GM12865 (cell line): Measurements from ENCODE around the gene STK17B.

Source experiments
- DNase-seq: peaks from one replicate; pipeline ENCODE4 v3.0.0; 2010; ENCODE audit warnings: low read depth
- H3K4me3 ChIP-seq: 2 replicates; pipeline ENCODE4 v1.5.1; 2011; ENCODE audit warnings: mild to moderate bottlenecking, low read depth, low read length, control low read depth
- CTCF ChIP-seq: IDR thresholded peaks from 2 replicates; pipeline ENCODE4 v1.5.1; 2011; ENCODE audit warnings: low read length, control low read depth, low read depth, inconsistent platforms; ENCODE audit not compliant: insufficient read depth; ENCODE audit errors: missing control alignments

STK17B gene

GRCh38 chr2:196168181-196168580 is 3.2 kb downstream of the STK17B start:
- no peak for DNase-seq
- TF ChIP-seq CTCF: no peak
- H3K4me3 ChIP-seq: peak overlapping the region; percentile 97

- TF ChIP-seq CTCF: no peak
- DNase-seq: no peak
- H3K4me3 ChIP-seq: peak overlapping the region; percentile 97
Observed at GRCh38 chr2:196167666-196168065, 3.7 kb downstream of the STK17B start.

- no peak for TF ChIP-seq CTCF
- H3K4me3 ChIP-seq: peak overlapping the region; percentile 97
- DNase-seq: peak; percentile 64
Observed at GRCh38 chr2:196166876-196167275, 4.5 kb downstream of the STK17B start.

- no peak for TF ChIP-seq CTCF
- no peak for DNase-seq
- peak overlapping the region; percentile 97 for H3K4me3 ChIP-seq
Observed at GRCh38 chr2:196165016-196165415, 6.4 kb downstream of the STK17B start.

- no peak overlapping the region for H3K4me3 ChIP-seq
- no peak for TF ChIP-seq CTCF
- no peak for DNase-seq
Observed at GRCh38 chr2:196163285-196163684, 8.1 kb downstream of the STK17B start.

- peak overlapping the region; percentile 15 for H3K4me3 ChIP-seq
- no peak for TF ChIP-seq CTCF
- no peak for DNase-seq
Observed at GRCh38 chr2:196162586-196163175, 8.7 kb downstream of the STK17B start.

GRCh38 chr2:196160946-196161345 is 10.4 kb downstream of the STK17B start:
- no peak for TF ChIP-seq CTCF
- H3K4me3 ChIP-seq: no peak overlapping the region
- no peak for DNase-seq
